Measurements from ENCODE around the gene NRG4. TPM values are rescaled to one million over a fixed set of nuclear protein-coding genes. Genes with fewer than 3 reads are reported as not detected.

Gene NRG4
- total and polyA plus RNA-seq, 2 of the 8 experiments (the other 6 are each of a cell fraction or from before 2014, with no cell fraction given), result 0.24 TPM; not detected in 1

- H3K23me2 ChIP-seq (ENCODE audit: low read depth, low read length), result no peaks in the 10 kb centered on the region
- no peak for FAIRE-seq
- H4K5ac ChIP-seq (ENCODE audit: insufficient read length, low read depth, low read length), result no peak overlapping the region
- no peak overlapping the region for H3K27ac ChIP-seq (ENCODE audit: low read depth, low read length)
- H3K18ac ChIP-seq (ENCODE audit: extremely low read depth, low read length), result no peak overlapping the region
- no peak overlapping the region for H2BK20ac ChIP-seq (ENCODE audit: low read length)
- ChIA-PET POLR2A (ENCODE audit: partially characterized antibody) (interaction anchor here (0.6 kb wide), 1 partner anchor 960 kb away, joined by 3 read pairs; no protein-coding TSS in a partner anchor), CTCF (ENCODE audit: partially characterized antibody) (no interaction called here)
- no peak overlapping the region for H3K56ac ChIP-seq (replicated peaks; ENCODE audit: insufficient read length, low read depth, low read length)
- no peak overlapping the region for H3K4ac ChIP-seq (replicated peaks; ENCODE audit: insufficient read length, low read depth, low read length)
- H2BK15ac ChIP-seq (ENCODE audit: low read length), result no peak overlapping the region
- H3K9me3 ChIP-seq (ENCODE audit: insufficient read depth in 2 of 2, low read depth in 1 of 2, low read length in 1 of 2), result no peaks in the 10 kb centered on the region
- no peaks in the 10 kb centered on the region for H3K79me1 ChIP-seq (ENCODE audit: low read depth, low read length)
- H3K23ac ChIP-seq (ENCODE audit: insufficient read length), result no peak overlapping the region
- H3K36me3 ChIP-seq (ENCODE audit: control insufficient read depth in 2 of 4, insufficient read depth in 4 of 4, low read length in 3 of 4), result no peaks in the 10 kb centered on the region
- no peak overlapping the region for H4K91ac ChIP-seq (replicated peaks; ENCODE audit: insufficient read length, low read length)
- H2AFZ ChIP-seq (ENCODE audit: low read length), result no peak overlapping the region
- H4K8ac ChIP-seq (ENCODE audit: extremely low read depth, insufficient read depth, low read length), result no peak overlapping the region
- no peak overlapping the region for H3K4me2 ChIP-seq (ENCODE audit: insufficient read depth in 1 of 2, low read depth in 2 of 2, low read length in 2 of 2)
- no peak overlapping the region for H2AK5ac ChIP-seq (ENCODE audit: low read depth, low read length)
- H4K20me1 ChIP-seq (replicated peaks in 1 of 2; ENCODE audit: control insufficient read depth in 1 of 2, insufficient read depth in 2 of 2, low read length in 2 of 2), result no peaks in the 10 kb centered on the region
- no peak overlapping the region for H2BK12ac ChIP-seq (ENCODE audit: low read depth, low read length)
- H3K4me1 ChIP-seq (replicated peaks in 1 of 4; ENCODE audit: control insufficient read depth in 3 of 4, insufficient read depth in 4 of 4, low read length in 3 of 4), result peaks cover 0 to 3% (median 0%) of the 10 kb centered on the region in 4 experiments; a peak in 1 of 7 replicates
- no peak for DNase-seq (ENCODE audit: low read depth in 1 of 2, low spot score in 2 of 2)
- no peak overlapping the region for H2BK5ac ChIP-seq (ENCODE audit: low read depth, low read length)
- no peak overlapping the region for H2BK120ac ChIP-seq (replicated peaks; ENCODE audit: low read depth, low read length)
- H3K27me3 ChIP-seq (replicated peaks in 1 of 4; ENCODE audit: control insufficient read depth in 3 of 4, extremely low read depth in 1 of 4, insufficient read depth in 3 of 4, low read length in 3 of 4), result no peaks in the 10 kb centered on the region
- H3K9ac ChIP-seq (replicated peaks in 1 of 4; ENCODE audit: extremely low read depth in 1 of 4, low read depth in 3 of 4, low read length in 3 of 4), result no peak overlapping the region
- no peak overlapping the region for H3K14ac ChIP-seq (ENCODE audit: insufficient read length)
- no peak overlapping the region for H3K4me3 ChIP-seq (ENCODE audit: extremely low read depth in 1 of 4, insufficient read depth in 2 of 4, low read depth in 3 of 4, low read length in 4 of 4)
- 87% methylated on average over 1 of the region's 1 CpG; no CpG with 5 or more reads in 1 of the 2 experiments for WGBS, 2 experiments (ENCODE audit: extremely low coverage in 1 of 2, insufficient coverage in 1 of 2, insufficient read length in 1 of 2, insufficient replicate concordance in 2 of 2, low coverage in 1 of 2, low lambda C conversion rate in 2 of 2, missing lambda C conversion rate in 1 of 2)
- no peaks in the 10 kb centered on the region for H3K79me2 ChIP-seq (ENCODE audit: control insufficient read depth in 1 of 2, insufficient read depth in 2 of 2, low read length in 2 of 2)
- TF ChIP-seq JUND (IDR thresholded peaks at IDR 0.05; ENCODE audit: low read length), result no peak
- TF ChIP-seq CBX5 (IDR thresholded peaks at IDR 0.05; ENCODE audit: low read depth, low read length), result no peak
- no peak for TF ChIP-seq ASH2L (IDR thresholded peaks at IDR 0.05; ENCODE audit: low read length)
- TF ChIP-seq FOSL1 (IDR thresholded peaks at IDR 0.05; ENCODE audit: insufficient read depth, low read depth, low read length), result no peak
Observed at GRCh38 chr15:75994220-75994619, 18.0 kb downstream of the NRG4 start.
